Neuronal stem cell (in vitro differentiated cells): ENCODE measurements around the gene KLK13.

Experiments used
- DNase-seq: peaks from one replicate; pipeline ENCODE4 v3.0.0-alpha.2; 2013; ENCODE audit warnings: low spot score
- H2AFZ ChIP-seq: one replicate; pipeline ENCODE4 v1.6.1; 2013; ENCODE audit warnings: mild to moderate bottlenecking, low read length, inconsistent platforms
- H2AK5ac ChIP-seq: 2 replicates; pipeline ENCODE4 v1.6.1; 2013; ENCODE audit warnings: low read depth, mild to moderate bottlenecking, inconsistent platforms, low read length, moderate library complexity, mixed read lengths
- H2BK120ac ChIP-seq: 2 replicates; pipeline ENCODE4 v1.6.1; 2013; ENCODE audit warnings: low read depth, mild to moderate bottlenecking, inconsistent platforms, low read length, moderate library complexity, mixed read lengths
- H2BK12ac ChIP-seq: one replicate; pipeline ENCODE4 v1.6.1; 2013; ENCODE audit warnings: low read length, inconsistent platforms
- H2BK15ac ChIP-seq: 2 replicates; pipeline ENCODE4 v1.6.1; 2013; ENCODE audit warnings: mild to moderate bottlenecking, low read length, inconsistent platforms, mixed read lengths
- H2BK5ac ChIP-seq: one replicate; pipeline ENCODE4 v1.6.1; 2013; ENCODE audit warnings: inconsistent platforms, mild to moderate bottlenecking, low read length, moderate library complexity
- H3K14ac ChIP-seq: one replicate; pipeline ENCODE4 v1.6.1; 2013; ENCODE audit warnings: low read length, inconsistent platforms
- H3K18ac ChIP-seq: 2 replicates; pipeline ENCODE4 v1.6.1; 2013; ENCODE audit warnings: low read length, inconsistent platforms
- H3K23ac ChIP-seq: 2 replicates; pipeline ENCODE4 v1.6.1; 2013; ENCODE audit warnings: low read depth, mild to moderate bottlenecking, mixed read lengths, low read length, inconsistent platforms; ENCODE audit not compliant: poor library complexity
- H3K27ac ChIP-seq: replicated peaks from 3 replicates; pipeline ENCODE4 v1.5.1; 2013; ENCODE audit warnings: low read length, inconsistent platforms
- H3K27me3 ChIP-seq, 3 experiments: 2 replicates each; pipeline ENCODE4 v1.6.1; 2013; ENCODE audit warnings: low read length in 3 of 3, mild to moderate bottlenecking in 2 of 3, inconsistent platforms in 1 of 3, low read depth in 1 of 3, mixed read lengths in 1 of 3, moderate library complexity in 1 of 3; ENCODE audit not compliant: control insufficient read depth in 3 of 3, insufficient read depth in 3 of 3
- H3K36me3 ChIP-seq, 2 donors: replicated peaks in 1 of 2; 2 replicates each; pipeline ENCODE4 v1.6.1; 2013; ENCODE audit warnings: low read length in 2 of 2; ENCODE audit not compliant: control insufficient read depth in 2 of 2, insufficient read depth in 2 of 2
- H3K4ac ChIP-seq: 2 replicates; pipeline ENCODE4 v1.6.1; 2013; ENCODE audit warnings: inconsistent platforms, mild to moderate bottlenecking, low read length, moderate library complexity
- H3K4me1 ChIP-seq, 2 donors: 1 replicate in 1 of 2; 2 replicates in 1 of 2; pipeline ENCODE4 v1.6.1; 2013; ENCODE audit warnings: low read length in 2 of 2, low read depth in 1 of 2; ENCODE audit not compliant: control insufficient read depth in 2 of 2, insufficient read depth in 1 of 2
- H3K4me2 ChIP-seq: one replicate; pipeline ENCODE4 v1.6.1; 2013; ENCODE audit warnings: mild to moderate bottlenecking, low read length, inconsistent platforms; ENCODE audit not compliant: insufficient read depth, poor library complexity, severe bottlenecking
- H3K4me3 ChIP-seq, 2 donors: 2 replicates each; pipeline ENCODE4 v1.5.1; 2013; ENCODE audit warnings: low read length in 2 of 2, mild to moderate bottlenecking in 2 of 2, inconsistent platforms in 1 of 2, moderate library complexity in 1 of 2
- H3K79me1 ChIP-seq: one replicate; pipeline ENCODE4 v1.6.1; 2013; ENCODE audit warnings: low read depth, mild to moderate bottlenecking, inconsistent platforms, low read length, moderate library complexity
- H3K9ac ChIP-seq: one replicate; pipeline ENCODE4 v1.6.1; 2013; ENCODE audit warnings: mild to moderate bottlenecking, low read depth, low read length, inconsistent platforms; ENCODE audit not compliant: poor library complexity
- H3K9me3 ChIP-seq, 2 donors: replicated peaks in 1 of 2; 2 replicates each; pipeline versions ENCODE3 to v1.6.1; 2013; ENCODE audit warnings: low read length in 2 of 2, mild to moderate bottlenecking in 2 of 2, inconsistent platforms in 1 of 2, low read depth in 1 of 2, mixed read lengths in 1 of 2, moderate library complexity in 1 of 2; ENCODE audit not compliant: control insufficient read depth in 2 of 2, insufficient read depth in 1 of 2
- H4K8ac ChIP-seq: one replicate; pipeline ENCODE4 v1.6.1; 2013; ENCODE audit warnings: low read depth, mild to moderate bottlenecking, inconsistent platforms, low read length, moderate library complexity
- H4K91ac ChIP-seq: one replicate; pipeline ENCODE4 v1.6.1; 2013; ENCODE audit warnings: low read length, low read depth, mild to moderate bottlenecking, inconsistent platforms; ENCODE audit not compliant: poor library complexity
- WGBS, 2 donors: extraction: QIAGEN DNeasy Blood & Tissue Kit; methylation state at CpG; one replicate each; pipeline ENCODE4 v1.1.7; 2013; ENCODE audit warnings: missing lambda C conversion rate in 2 of 2, mixed read lengths in 1 of 2; ENCODE audit not compliant: insufficient read length in 2 of 2, insufficient replicate concordance in 1 of 2; ENCODE audit errors: extremely low coverage in 2 of 2; 5-methylcytosine and 5-hydroxymethylcytosine counted together

The KLK13 gene

DNA sequence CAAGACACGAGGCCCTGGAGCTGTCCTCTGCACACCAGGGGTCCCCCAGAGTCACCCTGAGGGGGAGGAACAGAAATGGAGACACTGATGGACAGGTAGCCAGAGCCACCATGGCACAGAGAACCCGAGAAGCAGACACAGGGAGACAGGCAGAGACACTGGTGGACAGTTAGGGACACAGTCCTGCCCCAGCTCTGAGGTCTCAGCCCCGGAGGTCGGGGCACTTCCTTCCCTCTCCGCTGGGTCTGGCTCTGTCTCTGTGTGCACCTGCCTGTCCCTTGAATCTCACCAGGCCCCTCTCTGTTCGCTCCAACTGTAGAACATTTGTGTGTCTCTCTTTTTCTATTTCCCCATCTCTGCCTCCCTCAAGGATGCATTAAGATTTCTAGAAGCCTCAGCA, 13.2 kb upstream of the KLK13 start:
- Histone ChIP-seq H3K4me2 (no peak overlapping the region), H3K4me3 (peak overlapping the region in 1 of 2 donors; percentile 44), H3K14ac (no peak overlapping the region), H3K18ac (no peak overlapping the region), H3K23ac (peak overlapping the region; percentile 73), H4K8ac (no peak overlapping the region), H3K9me3 (no peaks in the 10 kb centered on the region), H3K4me1 (no peaks in the 10 kb centered on the region), H2BK15ac (no peak overlapping the region), H2BK12ac (no peak overlapping the region), H3K79me1 (peaks cover 1% of the 10 kb centered on the region), H3K27ac (no peak overlapping the region), H3K27me3 (peaks cover 0 to 9% (median 0%) of the 10 kb centered on the region in 3 experiments), H4K91ac (no peak overlapping the region), H3K9ac (no peak overlapping the region), H2AFZ (no peak overlapping the region), H2AK5ac (peak overlapping the region; percentile 96), H3K4ac (no peak overlapping the region), H2BK5ac (no peak overlapping the region), H3K36me3 (no peaks in the 10 kb centered on the region), H2BK120ac (no peak overlapping the region)
- no CpG with 5 or more reads among the region's 6 CpGs for WGBS, 2 donors
- no peak for DNase-seq

DNA sequence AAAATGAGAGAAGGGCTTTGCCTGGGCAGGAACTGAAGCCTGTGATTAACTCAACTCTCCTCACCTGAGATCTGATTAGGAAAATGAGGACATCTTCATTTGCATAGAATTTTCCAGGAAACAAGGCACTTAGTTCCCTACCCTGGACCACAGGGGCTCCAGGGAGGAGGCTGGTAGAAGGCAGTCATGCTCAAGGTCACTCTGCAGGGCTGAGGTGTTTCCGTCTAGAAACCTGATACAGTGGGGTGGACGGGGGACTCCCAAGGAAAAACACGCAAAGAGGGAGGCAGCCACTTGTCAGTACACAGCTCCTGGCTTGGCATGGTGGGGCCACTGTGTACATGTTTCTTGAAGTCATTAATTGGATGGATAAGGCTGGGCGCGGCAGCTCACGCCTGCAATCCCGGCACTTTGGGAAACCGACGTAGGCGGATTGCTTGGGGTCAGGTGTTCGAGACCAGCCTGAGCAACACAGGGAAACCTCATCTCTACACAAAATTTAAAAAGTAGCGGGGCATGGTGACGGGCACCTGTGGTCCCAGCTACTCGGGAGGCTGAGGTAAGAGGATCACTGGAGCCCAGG, 11.8 kb upstream of the KLK13 start:
- Histone ChIP-seq H3K27ac (no peak overlapping the region), H3K36me3 (no peaks in the 10 kb centered on the region), H3K14ac (no peak overlapping the region), H3K79me1 (peaks cover 1% of the 10 kb centered on the region), H3K4ac (no peak overlapping the region), H2BK120ac (no peak overlapping the region), H3K27me3 (peaks cover 0 to 3% (median 0%) of the 10 kb centered on the region in 3 experiments), H3K4me2 (no peak overlapping the region), H2AFZ (no peak overlapping the region), H3K23ac (no peak overlapping the region), H2BK15ac (no peak overlapping the region), H4K91ac (no peak overlapping the region), H2AK5ac (no peak overlapping the region), H3K4me3 (no peak overlapping the region), H2BK5ac (no peak overlapping the region), H3K18ac (no peak overlapping the region), H3K9ac (no peak overlapping the region), H3K9me3 (no peaks in the 10 kb centered on the region), H3K4me1 (no peaks in the 10 kb centered on the region), H4K8ac (no peak overlapping the region), H2BK12ac (no peak overlapping the region)
- no CpG with 5 or more reads among the region's 14 CpGs for WGBS, 2 donors
- DNase-seq: no peak

DNA sequence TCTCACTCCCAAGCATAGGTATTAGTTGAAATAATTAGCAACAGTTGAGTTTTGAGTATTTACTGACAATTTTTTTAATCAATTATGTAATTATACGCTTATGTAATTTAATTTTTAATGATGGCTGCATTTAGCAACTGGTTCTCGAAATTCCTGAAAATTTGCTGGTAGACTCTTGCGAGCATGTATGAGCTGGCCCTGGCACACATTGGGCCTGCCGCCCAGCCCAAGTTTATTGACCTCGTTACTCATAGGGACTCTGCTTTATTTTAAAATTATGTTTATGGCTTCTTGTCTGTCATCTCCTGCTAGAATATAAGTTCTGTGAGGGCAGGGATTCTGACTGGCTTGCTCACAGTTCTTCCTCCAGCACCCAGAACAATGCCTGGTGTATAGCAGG, 11.1 kb upstream of the KLK13 start:
- no peak overlapping the region for H2BK5ac ChIP-seq
- no peak overlapping the region for H3K4me2 ChIP-seq
- H3K4me3 ChIP-seq: no peak overlapping the region
- peaks cover 0 to 3% (median 0%) of the 10 kb centered on the region in 3 experiments for H3K27me3 ChIP-seq
- H3K18ac ChIP-seq: no peak overlapping the region
- H3K9ac ChIP-seq: no peak overlapping the region
- H4K8ac ChIP-seq: no peak overlapping the region
- H2AK5ac ChIP-seq: no peak overlapping the region
- H2BK120ac ChIP-seq: no peak overlapping the region
- H2BK15ac ChIP-seq: no peak overlapping the region
- no peak overlapping the region for H3K27ac ChIP-seq
- no peak overlapping the region for H2BK12ac ChIP-seq
- no CpG with 5 or more reads among the region's 5 CpGs for WGBS, 2 donors
- no peak overlapping the region for H3K14ac ChIP-seq
- no peaks in the 10 kb centered on the region for H3K9me3 ChIP-seq
- H2AFZ ChIP-seq: no peak overlapping the region
- H3K79me1 ChIP-seq: no peaks in the 10 kb centered on the region
- no peak overlapping the region for H3K4ac ChIP-seq
- no peak overlapping the region for H3K23ac ChIP-seq
- H3K4me1 ChIP-seq: no peaks in the 10 kb centered on the region
- DNase-seq: no peak
- H4K91ac ChIP-seq: no peak overlapping the region
- H3K36me3 ChIP-seq: no peaks in the 10 kb centered on the region

GRCh38 chr19:51071095-51071405, 6.2 kb upstream of the KLK13 start:
- H3K4ac ChIP-seq: no peak overlapping the region
- no peak overlapping the region for H2BK120ac ChIP-seq
- H3K27me3 ChIP-seq: peaks cover 0 to 26% (median 2%) of the 10 kb centered on the region in 3 experiments
- no peaks in the 10 kb centered on the region for H3K9me3 ChIP-seq
- H2BK15ac ChIP-seq: no peak overlapping the region
- H3K14ac ChIP-seq: no peak overlapping the region
- no peak overlapping the region for H2AK5ac ChIP-seq
- H3K79me1 ChIP-seq: no peaks in the 10 kb centered on the region
- no peak overlapping the region for H3K18ac ChIP-seq
- DNase-seq: no peak
- no peak overlapping the region for H2BK12ac ChIP-seq
- no CpG with 5 or more reads among the region's 4 CpGs for WGBS, 2 donors
- no peak overlapping the region for H3K9ac ChIP-seq
- H3K4me1 ChIP-seq: no peaks in the 10 kb centered on the region
- H3K4me2 ChIP-seq: no peak overlapping the region
- H2BK5ac ChIP-seq: no peak overlapping the region
- H2AFZ ChIP-seq: no peak overlapping the region
- no peaks in the 10 kb centered on the region for H3K36me3 ChIP-seq
- no peak overlapping the region for H3K27ac ChIP-seq
- no peak overlapping the region for H4K91ac ChIP-seq
- no peak overlapping the region for H3K4me3 ChIP-seq
- no peak overlapping the region for H4K8ac ChIP-seq
- no peak overlapping the region for H3K23ac ChIP-seq
